Renal cortex interstitium (tissue), 11 donors: Measurements from ENCODE around the gene CARD9. TPM values are rescaled to one million over a fixed set of nuclear protein-coding genes. Genes with fewer than 3 reads are reported as not detected.

Experiments
- DNase-seq, 11 donors: peaks; one replicate each; pipeline ENCODE4 v3.0.0-alpha.2; 2013; ENCODE audit warnings: low read depth in 9 of 11, low spot score in 4 of 11; ENCODE audit errors: extremely low read depth in 1 of 11
- polyA plus RNA-seq, 3 donors: library from polyadenylated mRNA; unstranded; fragments of 120-200 nt; gene quantifications; one replicate each; pipeline ENCODE4 v1.2.1, GENCODE V29; 2013; ENCODE audit not compliant: insufficient read length in 3 of 3

The CARD9 gene
- polyA plus RNA-seq, 3 donors: 1.3 to 3.2 (median 3.0) TPM

DNA sequence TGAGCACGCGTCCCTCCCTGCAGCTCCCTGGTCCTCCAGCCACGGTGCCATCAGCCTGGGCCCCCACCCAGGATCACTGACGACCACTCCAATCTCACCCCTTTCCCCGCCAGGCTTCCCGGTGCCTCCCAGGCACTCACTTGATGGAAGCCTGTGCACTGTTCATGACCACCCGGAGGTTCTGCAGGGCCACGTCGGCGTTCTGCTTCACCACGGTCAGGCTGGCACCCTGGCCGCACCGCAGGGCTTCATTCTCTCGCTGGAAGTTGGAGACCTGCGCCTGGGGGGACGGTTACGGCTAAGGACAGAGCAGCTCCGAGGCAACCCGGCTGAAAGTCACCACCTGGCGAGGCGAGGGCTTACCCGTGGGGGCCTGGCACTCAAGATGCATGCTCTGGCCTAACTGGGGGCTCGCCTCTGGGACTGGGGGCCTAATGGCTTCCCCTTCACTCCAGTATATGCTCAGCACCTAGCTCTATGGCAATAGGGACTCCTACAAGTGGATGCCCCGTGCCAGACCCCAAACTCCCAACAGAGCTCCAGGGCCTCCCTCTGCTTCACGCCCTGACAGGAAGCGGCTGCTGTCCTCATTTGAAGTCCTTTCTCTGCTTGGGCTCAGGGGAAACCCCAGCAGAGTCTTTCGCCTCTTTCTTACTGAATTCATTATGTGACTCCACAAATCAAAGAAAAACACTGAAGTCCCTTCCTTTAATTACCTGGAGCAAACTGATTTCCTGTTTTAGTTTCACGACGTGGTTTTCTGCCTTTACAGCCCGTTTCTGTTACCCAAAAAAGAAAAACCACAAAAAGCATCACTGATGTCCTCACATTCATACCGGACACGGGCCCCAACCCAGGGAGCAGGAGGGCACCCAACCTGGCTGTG, 30.7 kb upstream of the CARD9 start:
- DNase-seq: no peak

DNA sequence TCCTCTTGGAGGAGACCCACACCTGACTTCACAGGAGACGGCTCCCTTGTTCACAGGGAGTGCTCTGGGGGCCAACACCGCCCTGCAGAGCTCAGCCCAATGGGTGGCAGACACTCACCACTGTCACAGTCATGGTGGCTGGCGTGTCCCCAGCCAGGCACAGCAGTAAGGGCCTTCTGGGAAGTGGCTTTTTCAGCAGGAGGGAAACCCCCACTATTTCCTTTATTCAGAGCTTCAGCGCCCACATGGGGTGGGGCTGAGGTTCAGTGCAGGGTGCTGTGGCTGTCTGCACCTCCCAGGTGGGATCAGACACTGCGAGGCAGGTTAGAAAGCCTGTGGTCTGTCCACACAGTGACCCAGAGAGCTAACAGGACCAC, 30.1 kb upstream of the CARD9 start:
- no peak for DNase-seq

DNA sequence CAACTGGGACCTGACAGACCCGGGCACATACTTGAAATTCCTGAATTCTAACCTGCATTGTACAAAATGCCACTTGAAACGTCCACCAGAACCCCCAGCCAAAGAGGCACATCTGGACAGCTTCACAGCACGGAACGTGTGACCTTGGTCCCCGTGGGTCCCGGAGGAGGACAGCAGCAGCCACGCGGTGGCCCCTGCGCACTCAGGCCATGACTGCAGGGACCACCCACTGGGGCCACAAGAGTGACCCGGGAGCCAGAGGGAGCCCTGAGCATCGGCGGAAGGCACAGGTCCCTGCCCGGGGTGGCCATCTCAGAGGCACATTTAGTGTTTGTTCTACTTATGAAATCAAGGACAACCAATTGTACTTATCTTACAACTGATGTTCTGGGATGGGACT, 28.6 kb upstream of the CARD9 start:
- DNase-seq: no peak

DNA sequence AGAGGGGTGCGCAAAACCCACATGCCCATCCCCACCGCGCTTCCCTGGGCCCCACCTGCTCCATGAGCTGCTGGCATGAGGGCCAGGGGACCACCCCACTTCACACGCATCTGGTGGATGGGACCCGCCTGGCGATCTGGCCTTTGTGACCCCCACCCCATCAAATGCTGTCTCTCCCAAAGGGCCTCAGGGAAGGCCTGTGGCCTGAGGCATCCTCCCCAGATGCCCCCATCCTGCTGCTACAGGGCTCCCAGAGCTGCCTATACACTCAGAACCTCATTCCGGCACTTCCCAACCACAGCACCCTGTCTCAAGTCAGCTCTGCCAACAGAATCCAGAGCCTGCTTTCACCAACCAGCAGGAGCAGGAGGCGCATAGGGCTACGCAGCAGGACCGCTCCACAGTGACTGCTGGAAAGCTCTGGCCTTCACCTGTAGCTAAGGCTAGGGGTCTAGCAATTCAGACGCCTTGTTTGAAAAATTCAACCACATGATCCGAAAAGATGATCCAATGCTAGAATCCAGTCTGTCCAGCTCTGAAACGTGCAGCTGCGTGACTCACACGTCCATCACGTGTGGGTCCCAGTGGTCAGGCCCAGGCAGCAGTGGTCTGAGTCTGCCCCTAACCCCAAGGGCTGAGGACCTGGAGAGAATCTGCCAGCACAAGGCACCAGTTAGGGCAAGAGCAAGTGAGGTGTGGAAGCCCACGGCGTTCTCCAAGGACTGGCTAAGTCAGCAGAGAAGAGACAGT, 27.9 kb upstream of the CARD9 start:
- no peak for DNase-seq

DNA sequence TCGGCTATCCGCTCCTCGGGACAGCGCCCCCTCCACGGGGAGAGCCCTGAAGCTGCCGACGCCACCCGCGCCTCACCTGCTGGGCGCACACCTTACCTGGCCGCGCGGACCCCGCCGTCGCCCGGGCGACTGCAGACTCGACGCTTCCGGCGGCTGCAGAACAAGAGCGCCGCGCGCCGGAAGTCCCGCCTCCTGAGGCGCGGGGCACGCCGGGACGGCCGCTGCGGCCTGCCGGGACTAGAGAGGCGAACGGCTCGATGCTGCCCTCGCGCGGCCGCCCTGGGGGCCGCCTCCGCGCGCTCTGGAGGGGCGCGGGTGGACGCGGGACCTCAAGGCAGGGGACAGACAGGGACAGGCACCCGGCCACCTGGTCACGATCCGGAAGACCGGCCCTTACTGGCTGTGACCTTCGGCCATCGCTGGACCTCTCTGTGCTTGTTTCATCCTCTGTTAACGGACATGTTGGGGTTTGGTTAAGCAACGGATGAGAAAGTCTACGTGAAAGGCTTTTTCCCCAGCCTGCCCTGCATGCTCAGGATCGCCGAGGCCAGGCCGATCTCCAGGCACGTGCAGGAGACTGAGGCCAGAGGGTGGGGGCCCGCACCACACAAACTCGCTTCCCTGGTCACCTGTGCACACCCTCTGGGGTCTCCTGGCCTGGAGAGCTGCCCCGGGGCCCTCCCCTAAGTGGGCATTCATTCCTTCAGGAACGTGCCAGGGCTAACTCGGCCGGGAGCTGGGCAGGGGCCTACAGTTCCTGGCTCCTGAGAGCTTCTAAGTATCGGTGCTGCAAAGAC, 26.8 kb upstream of the CARD9 start, which contains the start of gene SNAPC4:
TSS of gene SNAPC4 (minus strand) at position 133 of the 797 bp plus-strand sequence. CDS start 1,742 bp downstream, outside the sequence.
- DNase-seq: peak; percentile 62 to 87 (median 83)

DNA sequence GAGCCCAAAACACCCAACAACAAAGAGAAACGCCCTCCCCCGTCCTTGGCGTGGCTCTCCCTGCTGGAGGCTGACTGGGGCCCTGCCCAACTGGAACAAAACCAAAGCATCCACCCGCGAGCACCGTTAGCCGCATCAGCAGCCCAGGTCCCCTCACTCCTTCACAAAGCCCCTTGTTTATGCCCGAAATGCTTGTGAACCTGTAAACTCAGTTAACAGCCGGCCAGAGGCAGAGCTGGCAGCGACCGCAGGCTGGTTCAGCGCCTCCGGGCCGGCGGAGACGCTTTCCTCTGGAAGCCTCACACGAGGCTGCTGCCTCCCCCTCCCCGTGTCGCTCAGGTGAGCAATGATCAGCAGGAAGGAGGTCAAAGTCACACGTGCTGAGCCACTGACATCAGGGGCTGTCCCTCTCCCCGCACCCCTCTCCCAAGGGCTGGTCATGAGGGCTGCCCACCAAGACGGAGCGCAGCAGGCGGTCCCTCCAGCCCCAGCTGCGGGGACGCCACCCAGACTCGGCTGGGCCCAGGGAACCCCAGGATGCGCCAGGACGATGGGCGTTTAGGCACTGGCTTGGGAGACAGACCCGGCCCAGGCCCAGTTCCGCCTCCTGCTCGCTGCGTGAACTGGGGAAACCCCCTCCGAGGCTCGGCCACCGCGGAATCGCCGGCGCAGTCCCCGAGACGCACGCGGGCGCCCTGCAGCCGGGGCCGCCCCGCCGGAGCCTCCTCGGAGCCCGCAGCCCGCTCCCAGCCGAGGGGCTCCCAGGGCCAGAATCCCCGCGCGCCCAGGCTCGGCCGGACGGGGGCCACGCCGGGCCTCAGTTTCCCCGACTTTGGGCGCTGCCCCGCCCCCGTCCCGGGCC, 25.9 kb upstream of the CARD9 start:
- no peak for DNase-seq

DNA sequence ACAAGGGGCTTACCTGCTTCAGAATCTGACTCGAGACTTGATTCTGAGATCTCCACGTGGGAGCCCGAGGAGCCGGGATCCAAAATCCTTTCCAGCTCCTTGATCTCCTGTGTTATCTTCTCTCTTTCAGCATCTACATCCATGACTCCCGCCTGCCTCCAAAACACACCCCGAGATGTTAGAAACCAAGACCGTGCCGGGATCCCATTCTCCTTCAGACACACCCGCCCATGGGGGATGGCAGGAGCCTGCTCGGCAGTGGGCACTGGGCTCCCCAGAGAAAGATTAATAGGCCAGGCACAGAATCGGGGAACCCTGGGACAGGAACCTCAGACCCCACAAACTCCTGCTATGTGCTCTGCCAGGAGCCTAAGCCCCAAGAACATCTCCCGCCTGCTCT, 24.8 kb upstream of the CARD9 start:
- no peak for DNase-seq

DNA sequence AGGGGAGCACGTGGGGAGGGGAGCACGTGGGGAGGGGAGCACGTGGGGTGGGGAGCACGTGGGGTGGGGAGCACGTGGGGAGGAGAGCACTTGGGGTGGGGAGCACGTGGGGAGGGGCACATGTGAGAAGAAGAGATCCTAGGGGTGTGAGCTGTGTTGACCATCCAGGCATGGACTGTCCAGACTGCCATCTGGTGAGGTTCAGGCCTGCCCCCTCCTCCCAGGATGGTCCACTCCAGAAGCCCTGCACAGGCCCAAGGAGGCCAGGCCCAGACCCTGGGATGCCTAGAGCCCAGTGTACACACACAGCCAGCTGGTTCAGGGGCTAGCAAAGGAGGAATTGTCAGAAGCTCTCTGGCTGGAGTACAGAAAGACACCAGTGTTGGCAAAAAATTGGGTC, 24.2 kb upstream of the CARD9 start:
- DNase-seq: no peak

DNA sequence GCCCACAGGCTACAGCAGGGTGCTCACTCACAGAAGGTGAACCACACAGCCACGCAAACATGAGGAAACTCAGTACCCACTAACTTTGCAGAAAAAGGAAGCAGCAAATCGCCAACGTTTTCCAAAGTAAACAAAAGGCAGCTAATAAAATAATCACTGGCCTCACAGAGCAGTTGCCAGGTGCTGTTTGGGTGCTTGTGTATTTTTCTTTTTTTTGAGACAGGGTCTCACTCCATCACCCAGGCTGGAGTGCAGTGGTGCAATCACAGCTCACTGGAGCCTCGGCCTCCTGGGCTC, 22.7 kb upstream of the CARD9 start:
- DNase-seq: no peak

DNA sequence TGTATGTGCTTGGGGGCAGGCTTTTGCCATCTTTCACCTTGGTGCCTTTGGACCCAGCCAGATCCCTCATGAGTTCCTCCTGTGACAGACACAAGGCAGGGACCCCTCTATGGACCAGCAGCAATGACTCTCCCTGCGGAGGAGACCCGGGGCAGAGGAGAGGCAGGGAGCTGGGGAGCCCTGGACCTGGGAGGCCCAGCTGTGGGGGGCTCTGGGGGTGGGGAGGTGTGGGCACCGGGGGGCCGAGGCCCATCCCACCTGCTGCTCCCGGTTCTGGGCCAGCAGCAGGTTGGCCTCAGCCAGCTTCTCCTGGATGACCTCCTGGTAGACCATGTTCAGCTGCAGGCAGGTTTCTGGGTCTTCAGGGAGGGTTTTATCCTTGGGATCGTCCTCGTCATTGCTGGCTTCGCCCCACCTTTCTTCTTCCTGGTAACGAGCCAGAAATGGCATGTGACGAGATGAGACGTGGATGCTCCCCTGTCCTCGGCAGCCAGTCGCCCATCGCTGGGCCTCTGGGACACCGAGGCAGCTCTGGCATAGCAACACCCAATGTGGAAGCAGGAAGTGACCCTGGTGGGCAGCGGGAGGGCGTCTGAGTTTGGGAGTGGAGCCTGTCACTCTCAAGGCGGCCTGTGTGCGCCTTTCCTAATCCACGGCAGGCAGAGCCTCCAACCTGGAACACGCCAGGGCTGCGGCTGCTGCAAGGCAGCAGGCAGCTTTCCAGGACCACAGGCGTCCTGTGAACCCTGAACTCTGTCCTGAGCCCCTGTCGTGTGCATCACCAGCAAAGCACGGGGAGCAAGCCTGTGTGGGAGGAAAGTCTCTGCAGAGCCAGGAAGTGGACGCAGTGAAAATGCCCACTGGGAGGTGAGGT, 22.1 kb upstream of the CARD9 start:
- no peak for DNase-seq

DNA sequence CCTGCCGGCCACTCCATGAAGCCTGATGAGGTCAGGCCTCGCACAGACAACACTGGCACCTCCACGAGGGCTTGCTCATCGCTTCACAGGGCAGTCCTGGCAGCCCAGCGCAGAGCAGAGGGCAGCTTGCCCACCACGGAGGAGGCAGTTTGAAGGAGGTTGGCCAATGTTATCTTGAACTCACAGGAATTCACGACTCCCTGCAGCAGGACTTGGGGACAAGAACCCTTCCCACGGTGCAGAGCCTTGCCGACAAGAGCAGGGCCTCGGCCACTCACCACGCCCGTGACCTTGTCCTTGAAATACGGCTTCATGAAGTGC, 21.5 kb upstream of the CARD9 start:
- no peak for DNase-seq

DNA sequence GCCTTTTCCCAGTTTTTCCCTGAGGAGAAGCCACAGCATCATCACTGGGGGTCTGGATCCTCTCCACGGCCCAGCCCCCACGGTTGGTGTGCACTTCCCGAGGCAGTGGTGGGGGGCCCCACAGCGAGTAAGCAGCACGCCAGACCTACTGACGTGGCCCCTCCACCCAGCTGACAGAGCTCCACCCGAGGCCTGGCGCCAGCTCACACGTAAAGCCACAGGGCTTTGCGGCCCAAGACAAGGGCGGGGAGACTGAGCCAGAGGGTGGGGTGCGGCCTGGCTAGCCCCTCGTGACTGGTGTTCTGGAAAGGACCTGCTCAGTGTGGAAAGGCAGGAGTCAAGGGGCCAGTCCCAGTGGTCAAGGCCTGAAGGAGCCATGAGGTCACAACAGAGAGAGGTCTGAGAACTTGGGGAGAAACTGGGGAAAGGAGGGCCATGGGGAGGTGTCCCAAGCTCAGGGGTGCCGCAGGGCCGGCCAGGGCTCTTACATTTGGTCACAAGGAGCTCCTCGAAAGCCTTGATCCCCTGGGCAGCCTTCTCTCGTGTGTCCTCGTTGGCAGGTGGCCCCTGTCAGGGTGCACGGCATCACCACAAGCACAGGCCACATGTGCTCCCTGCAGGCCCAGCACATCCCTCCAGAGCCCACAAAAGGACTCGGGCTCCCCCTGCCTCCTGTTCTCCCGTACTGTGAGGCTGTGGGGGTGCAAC, 21.0 kb upstream of the CARD9 start:
- DNase-seq: no peak

DNA sequence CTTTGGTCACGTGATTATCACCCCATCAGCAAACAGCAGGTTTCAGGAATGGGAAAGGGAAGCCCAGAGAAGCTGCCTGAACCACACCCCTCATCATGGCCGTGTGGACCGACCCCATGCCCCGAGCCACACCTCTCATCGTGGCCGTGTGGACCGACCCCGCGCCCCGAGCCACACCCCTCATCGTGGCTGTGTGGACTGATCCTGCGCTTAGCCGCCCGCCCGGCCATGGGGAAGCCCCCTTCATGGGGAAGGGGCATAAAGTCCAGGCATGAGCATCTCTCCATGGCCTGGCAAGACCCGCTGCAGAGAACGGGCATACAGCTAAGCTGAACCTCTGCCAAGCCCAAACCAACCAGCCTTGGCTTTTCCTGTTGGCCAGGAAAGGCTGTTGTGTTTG, 20.1 kb upstream of the CARD9 start:
- no peak for DNase-seq

DNA sequence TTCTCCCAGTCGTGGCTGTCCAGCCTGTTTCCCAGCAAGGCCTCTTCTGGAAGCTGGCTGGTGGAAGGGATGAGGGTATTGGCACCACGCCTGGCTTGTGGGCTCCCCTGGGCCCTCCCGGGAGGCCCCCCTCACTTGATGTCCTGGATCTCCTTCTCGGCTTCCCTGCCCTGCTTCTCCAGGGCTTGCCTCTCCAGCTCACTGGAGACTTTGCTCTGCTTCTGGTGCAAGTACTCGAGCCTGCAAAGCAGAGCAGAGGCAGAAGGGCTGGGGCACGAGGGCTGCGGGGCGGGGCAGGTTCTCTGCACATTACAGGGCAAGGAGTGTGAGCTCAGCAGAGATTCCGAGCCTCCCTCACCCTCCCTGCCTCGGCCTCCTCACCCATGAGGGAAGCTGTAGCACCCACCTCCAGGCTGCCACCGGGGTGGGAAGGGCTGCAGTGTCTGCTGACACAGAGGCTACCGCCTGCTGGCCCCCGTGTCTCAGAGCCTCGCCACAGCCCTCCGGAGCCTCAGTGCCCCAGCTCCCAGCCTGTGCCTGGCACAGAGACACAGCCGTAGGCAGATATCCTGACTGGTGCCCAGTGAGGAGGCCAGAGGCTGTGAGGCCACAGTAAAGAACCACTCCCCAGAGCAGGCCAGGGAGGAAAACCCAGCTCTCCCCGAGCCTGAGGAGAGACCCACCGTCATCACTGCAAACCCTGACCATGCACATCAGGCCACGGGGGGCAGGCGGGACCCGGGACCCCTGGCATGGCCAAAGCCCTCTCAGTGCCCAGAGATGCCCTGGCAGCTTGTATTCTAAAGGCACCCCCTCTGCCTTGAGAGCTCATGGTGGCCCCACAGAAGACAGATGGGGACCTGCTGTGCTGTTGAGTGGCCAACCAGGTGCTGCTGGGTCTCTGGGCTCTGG, 19.3 kb upstream of the CARD9 start:
- no peak for DNase-seq

DNA sequence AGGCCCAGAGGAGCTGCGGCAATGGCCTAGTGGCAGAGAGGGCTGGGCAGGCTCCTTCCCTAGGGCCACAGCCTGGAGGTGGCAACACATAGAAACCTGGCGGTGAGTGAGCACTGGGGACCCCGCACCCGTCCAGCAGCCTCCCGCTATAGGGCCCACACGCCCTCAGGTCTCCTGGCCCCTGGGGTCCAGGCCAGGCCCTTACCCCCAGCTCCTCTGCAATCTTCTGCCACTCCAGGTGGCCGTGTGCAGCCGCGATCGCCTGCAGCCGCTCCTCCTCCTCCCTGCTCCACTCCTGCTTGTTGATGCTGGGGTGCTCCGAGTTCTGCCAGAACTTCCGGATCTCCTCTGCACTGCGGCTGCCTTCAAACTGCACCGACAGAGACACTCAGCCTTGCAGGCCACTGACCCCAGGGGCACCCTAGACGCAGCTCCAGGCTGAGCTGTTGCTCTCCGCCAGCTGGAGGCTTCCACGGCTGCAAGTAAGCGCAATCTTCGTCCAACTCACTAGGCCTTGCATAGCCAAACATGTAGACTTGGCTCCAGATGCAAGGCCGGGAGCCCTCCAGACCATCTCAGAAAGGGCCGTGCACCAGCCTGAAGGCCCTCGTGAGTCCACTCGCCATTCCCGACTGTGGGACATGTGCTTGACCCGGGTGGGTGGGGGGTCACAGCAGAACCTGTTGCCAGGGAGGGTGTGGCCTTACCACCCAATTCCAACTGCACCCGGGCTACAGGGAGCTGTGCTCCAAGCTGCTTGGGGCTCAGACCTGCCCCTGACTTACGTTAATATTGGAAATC, 18.5 kb upstream of the CARD9 start:
- DNase-seq: no peak

DNA sequence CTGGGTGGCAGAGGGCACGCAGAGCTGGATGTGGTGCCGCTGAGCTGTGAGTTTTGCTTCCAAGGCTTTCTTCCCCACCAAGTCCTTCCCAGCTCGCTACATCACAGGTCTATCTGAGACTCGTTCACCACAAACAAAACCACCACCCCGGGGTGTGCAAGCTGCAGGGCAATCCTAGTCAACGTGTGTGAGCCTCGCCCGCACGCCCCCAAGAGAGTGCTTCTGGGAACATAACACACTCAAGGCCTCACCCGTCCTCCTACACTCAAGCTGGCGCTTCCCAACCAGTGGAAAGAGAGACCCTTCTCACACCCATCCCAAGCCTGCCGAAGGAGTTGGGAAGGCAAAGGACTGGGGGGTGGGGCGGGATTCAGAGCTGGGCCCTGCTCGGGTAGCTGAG, 15.9 kb upstream of the CARD9 start:
- DNase-seq: no peak
